HepG2 (cell line): Measurements from ENCODE around the gene STPG4. TPM values are rescaled to one million over a fixed set of nuclear protein-coding genes. Genes with fewer than 3 reads are reported as not detected.

Experiments
- ATAC-seq: fragments of 200-7000 bp; cut with Tn5 transposase; 3 replicates; pipeline ENCODE4 v1.9.1; 2020; ENCODE audit warnings: mild to moderate bottlenecking, moderate library complexity
- BruUV-seq: library from RNA; stranded (reverse); fragments of 400-500 nt; replicated peaks from 2 replicates; lab custom pipeline; 2021; lab: Mats Ljungman, UMichigan
- CTCF ChIA-PET: fragments of 300-600 bp; formaldehyde crosslinking; extraction: SDS; loops from one replicate; lab custom pipeline; 2021; ENCODE audit warnings: low total read pairs, inconsistent platforms, low intra/inter-chr PET ratio; lab: Yijun Ruan, JAX
- POLR2A ChIA-PET: fragments of 350-600 bp; sonication (Branson Sonifier 250); formaldehyde crosslinking; loops from one replicate; lab custom pipeline; 2020; ENCODE audit warnings: antibody characterized with exemption, inconsistent platforms; lab: Yijun Ruan, JAX
- DNase-seq: peaks from one replicate; pipeline ENCODE4 v3.0.0-alpha.2; 2015; ENCODE audit warnings: low spot score
- FAIRE-seq: peaks from 3 replicates; lab custom pipeline; 2011; peaks lifted over from hg19 to GRCh38; lab: Jason Lieb, UNC
- H2AFZ ChIP-seq: one replicate; pipeline ENCODE4 v1.6.1; 2011; ENCODE audit warnings: low read length, inconsistent platforms
- H3K27ac ChIP-seq: fragments of 300-600 bp; 3 replicates; pipeline ENCODE4 v1.8.0; 2011; ENCODE audit warnings: mixed run types, mild to moderate bottlenecking, mixed read lengths, low read length, inconsistent platforms; ENCODE audit not compliant: insufficient read depth; ENCODE audit errors: extremely low read length
- H3K27me3 ChIP-seq, 2 experiments: fragments of 200-600 bp in 1 of 2; 2 replicates in 1 of 2; 3 replicates in 1 of 2; pipeline versions ENCODE4 v1.6.0 to v1.8.0; 2011; ENCODE audit warnings: low read length in 2 of 2, mild to moderate bottlenecking in 2 of 2, moderate library complexity in 2 of 2, inconsistent platforms in 1 of 2; ENCODE audit not compliant: insufficient read depth in 2 of 2, control insufficient read depth in 1 of 2
- H3K36me3 ChIP-seq, 2 experiments: fragments of 200-600 bp in 1 of 2; replicated peaks in 1 of 2; 2 replicates in 1 of 2; 3 replicates in 1 of 2; pipeline versions ENCODE4 v1.5.1 to v1.8.0; 2011; ENCODE audit warnings: low read length in 2 of 2, inconsistent platforms in 1 of 2; ENCODE audit not compliant: insufficient read depth in 2 of 2, control insufficient read depth in 1 of 2
- H3K4me1 ChIP-seq: 2 replicates; pipeline ENCODE4 v1.5.1; 2012; ENCODE audit warnings: low read length, inconsistent platforms; ENCODE audit not compliant: insufficient read depth
- H3K4me2 ChIP-seq: 2 replicates; pipeline ENCODE4 v1.6.0; 2011; ENCODE audit warnings: low read depth, low read length, inconsistent platforms
- H3K4me3 ChIP-seq, 3 experiments: fragments of 200-600 bp in 1 of 3; sonication (generic), shearing (Covaris generic) in 1 of 3; replicated peaks in 1 of 3; 2 replicates each; pipeline ENCODE4 v1.5.1; 2011 to 2016; ENCODE audit warnings: low read length in 3 of 3, inconsistent platforms in 2 of 3, low read depth in 2 of 3, mild to moderate bottlenecking in 2 of 3, control low read depth in 1 of 3, mixed read lengths in 1 of 3; ENCODE audit not compliant: insufficient read depth in 1 of 3
- H3K79me2 ChIP-seq: one replicate; pipeline ENCODE4 v1.6.1; 2011; ENCODE audit warnings: low read length, inconsistent platforms; ENCODE audit not compliant: insufficient read depth
- H3K9ac ChIP-seq: 2 replicates; pipeline ENCODE4 v1.6.0; 2011; ENCODE audit warnings: mild to moderate bottlenecking, low read depth, low read length, inconsistent platforms; ENCODE audit not compliant: insufficient read depth
- H3K9me3 ChIP-seq: 2 replicates; pipeline ENCODE4 v1.5.1; 2012; ENCODE audit warnings: mild to moderate bottlenecking, low read length
- H4K20me1 ChIP-seq: 2 replicates; pipeline ENCODE4 v1.6.0; 2011; ENCODE audit warnings: inconsistent platforms, mild to moderate bottlenecking, low read length, moderate library complexity; ENCODE audit not compliant: insufficient read depth
- FOSL1 ChIP-seq: sonication (generic); formaldehyde crosslinking; IDR thresholded peaks from 2 replicates; pipeline ENCODE4 v1.9.0; 2021; ENCODE audit warnings: missing genetic modification reagents, borderline replicate concordance
- FUBP1 ChIP-seq: sonication (generic); formaldehyde crosslinking; IDR thresholded peaks from 2 replicates; pipeline ENCODE4 v1.5.1; 2020; ENCODE audit warnings: missing genetic modification reagents, mild to moderate bottlenecking, borderline replicate concordance
- HCFC1 ChIP-seq: fragments of 150-350 bp; IDR thresholded peaks from 2 replicates; pipeline ENCODE4 v1.6.1; 2014; ENCODE audit warnings: low read depth, low read length
- HNRNPUL1 ChIP-seq: fragments of 200-400 bp; formaldehyde crosslinking; IDR thresholded peaks from 2 replicates; pipeline ENCODE4 v1.6.1; 2017; ENCODE audit warnings: low read depth, mild to moderate bottlenecking, low read length, moderate library complexity
- MAFK ChIP-seq, 2 experiments: IDR thresholded peaks in 1 of 2; conservative IDR thresholded peaks in 1 of 2; 2 replicates each; pipeline ENCODE4 v1.6.1; 2011; ENCODE audit warnings: improper control_type of control experiment in 2 of 2, low read length in 2 of 2
- PTBP1 ChIP-seq: fragments of 200-400 bp; formaldehyde crosslinking; IDR thresholded peaks from 2 replicates; pipeline ENCODE4 v1.6.1; 2018; ENCODE audit warnings: low read length, low read depth; ENCODE audit not compliant: poor library complexity, severe bottlenecking
- ZBTB49 ChIP-seq: sonication (generic); formaldehyde crosslinking; IDR thresholded peaks from 2 replicates; pipeline ENCODE4 v1.4.0; 2020; ENCODE audit warnings: missing genetic modification reagents, borderline replicate concordance
- ZFP90 ChIP-seq: sonication (generic); formaldehyde crosslinking; IDR thresholded peaks from 2 replicates; pipeline ENCODE4 v1.8.0; 2022; ENCODE audit warnings: missing genetic modification reagents, mild to moderate bottlenecking, inconsistent platforms, borderline replicate concordance
- ZNF335 ChIP-seq: sonication (generic); formaldehyde crosslinking; IDR thresholded peaks from 2 replicates; pipeline ENCODE4 v1.4.0; 2020; ENCODE audit warnings: missing genetic modification reagents
- ZNF782 ChIP-seq: sonication (generic); formaldehyde crosslinking; IDR thresholded peaks from 2 replicates; pipeline ENCODE4 v1.4.0; 2020; ENCODE audit warnings: missing genetic modification reagents, mild to moderate bottlenecking, borderline replicate concordance
- ZNF841 ChIP-seq: sonication (generic); formaldehyde crosslinking; IDR thresholded peaks from 2 replicates; pipeline ENCODE4 v1.8.1; 2023; ENCODE audit warnings: missing genetic modification reagents, borderline replicate concordance
- WGBS: methylation state at CpG from one replicate; pipeline ENCODE4 v1.1.6; 2017; ENCODE audit warnings: low lambda C conversion rate; 5-methylcytosine and 5-hydroxymethylcytosine counted together
- in situ Hi-C: cut with HindIII; loops from 2 replicates; pipeline ENCODE4 v1.10.0; 2017; ENCODE audit warnings: low pct_unique_long_range_greater_than_20kb; ENCODE audit not compliant: extremely low pct_ligation_motif_present
- intact Hi-C: fragments of 100-400 bp; cut with micrococcal nuclease; formaldehyde crosslinking; loops from one replicate; pipeline ENCODE4 v1.10.0; 2022; ENCODE audit not compliant: unreplicated experiment
- polyA plus RNA-seq, 8 experiments: library from polyadenylated mRNA; depleted of rRNA in 3 of 8; stranded (reverse) in 7 of 8; unstranded in 1 of 8; fragments of >200 nt; fragmentation: Illumina TruSeq in 4 of 8; extraction: Trizol in 4 of 8; gene quantifications; 2 replicates each; pipeline versions ENCODE4 v1.2.1 to v1.2.3, GENCODE V29; 2011 to 2016; ENCODE audit warnings: low read depth in 4 of 8, missing spikeins in 1 of 8, mixed read lengths in 1 of 8; ENCODE audit not compliant: insufficient read depth in 1 of 8
- total RNA-seq, 5 experiments: library from RNA; depleted of rRNA; stranded (reverse); fragments of >200 nt; fragmentation: Illumina TruSeq; extraction: Trizol; gene quantifications; 2 replicates each; pipeline ENCODE4 v1.2.3, GENCODE V29; 2016; ENCODE audit warnings: low read depth in 1 of 5

Gene STPG4
- total and polyA plus RNA-seq, 2 of the 13 experiments (the other 11 are each of a cell fraction or from before 2014, with no cell fraction given), result 0.11 to 0.15 TPM

GRCh38 chr2:47050762-47051161 lies 104.3 kb downstream of the STPG4 start:
- peak overlapping the region; percentile 18; the same call in 1 of the 2 replicates for H3K9ac ChIP-seq
- WGBS, result 96% methylated on average over 4 of the region's 4 CpGs
- no peaks in the 10 kb centered on the region for H3K79me2 ChIP-seq
- no peak overlapping the region for H3K4me2 ChIP-seq
- no peak for DNase-seq
- CTCF ChIA-PET, result no interaction called here
- TF ChIP-seq HNRNPUL1 (no peak), ZFP90 (no peak), ZNF335 (CRISPR knock-in tag) (no peak), ZBTB49 (CRISPR knock-in tag) (no peak), HCFC1 (no peak), ZNF782 (CRISPR knock-in tag) (no peak), PTBP1 (no peak), MAFK (conservative IDR thresholded peaks at IDR 0.05 in 1 of 2, IDR thresholded peaks at IDR 0.05 in 1 of 2; ENCODE audit: low read length in 2 of 2) (no peak), ZNF841 (no peak), FOSL1 (CRISPR knock-in tag) (no peak), FUBP1 (CRISPR knock-in tag) (no peak)
- peaks cover 24 to 55% of the 10 kb centered on the region in 2 experiments for H3K36me3 ChIP-seq
- no peak overlapping the region for H2AFZ ChIP-seq
- FAIRE-seq, result peak; percentile 47
- no peaks in the 10 kb centered on the region for H3K27me3 ChIP-seq
- H3K27ac ChIP-seq, result peak overlapping the region; percentile 75
- ATAC-seq, result no peak
- no peaks in the 10 kb centered on the region for H3K9me3 ChIP-seq
- intact Hi-C loops, result no loop called here
- POLR2A ChIA-PET, result interaction anchor here (1.3 to 1.6 kb wide), 3 partner anchors 21 to 28 kb away, joined by 4 to 9 read pairs (median 7); no protein-coding TSS in a partner anchor
- no peaks in the 10 kb centered on the region for H4K20me1 ChIP-seq
- H3K4me3 ChIP-seq, result no peak overlapping the region
- BruUV-seq, result TSS peak; percentile 15
- in situ Hi-C loops, result no loop called here
- peaks cover 26% of the 10 kb centered on the region for H3K4me1 ChIP-seq
